Stimulated activated naive B cell treated with anti-CD40 and anti-IgM and Interleukin-4, amounts not matched to agents 10 μg/mL and 1 μg/mL and 100 μg/mL, for 72 hours (primary cell): Measurements from ENCODE around the gene PCDHA4.
"Not testable (repeated sequence)": the region's sequence is repeated elsewhere in the genome, so short reads cannot be mapped to it uniquely, and the experiment has no call there.

ENCODE experiments used
- ATAC-seq, 2 donors: fragments of 150-1000 bp; cut with Tn5 transposase; replicated peaks; 2 replicates each; pipeline ENCODE4 v1.10.0; 2021; ENCODE audit warnings: moderate library complexity in 1 of 2
- DNase-seq: peaks from one replicate; pipeline ENCODE4 v3.0.0; 2021
- H3K27ac Mint-ChIP-seq: one replicate; pipeline ENCODE4 v1.8.0; 2022; ENCODE audit warnings: mild to moderate bottlenecking, mixed read lengths
- H3K27me3 Mint-ChIP-seq, 2 donors: one replicate each; pipeline ENCODE4 v1.8.0; 2022; ENCODE audit warnings: mixed read lengths in 2 of 2
- H3K36me3 Mint-ChIP-seq, 2 donors: one replicate each; pipeline ENCODE4 v1.8.0; 2022; ENCODE audit warnings: mixed read lengths in 2 of 2, mild to moderate bottlenecking in 1 of 2
- H3K4me1 Mint-ChIP-seq, 2 donors: one replicate each; pipeline ENCODE4 v1.8.0; 2022; ENCODE audit warnings: mixed read lengths in 2 of 2, mild to moderate bottlenecking in 1 of 2
- H3K4me3 Mint-ChIP-seq, 2 donors: one replicate each; pipeline ENCODE4 v1.8.0; 2022; ENCODE audit warnings: mild to moderate bottlenecking in 2 of 2, mixed read lengths in 2 of 2, moderate library complexity in 1 of 2
- H3K9me3 Mint-ChIP-seq, 2 donors: one replicate each; pipeline ENCODE4 v1.8.0; 2022; ENCODE audit warnings: mixed read lengths in 2 of 2, mild to moderate bottlenecking in 1 of 2

PCDHA4 gene

GRCh38 chr5:140806834-140807775, at the start of gene PCDHA4:
Gene PCDHA4 (plus strand): TSS chr5:140807068.
- Mint-ChIP-seq H3K27me3 (peaks cover 18 to 36% of the 10 kb centered on the region in 2 donors), H3K4me3 (peak within 1 kb of the TSS in 1 of 2 donors; percentile 10), H3K4me1 (no peaks in the 10 kb centered on the region), H3K27ac (no peak within 1 kb of the TSS), H3K36me3 (peaks cover 2 to 3% of the 10 kb centered on the region in 2 donors), H3K9me3 (peaks cover 15 to 21% of the 10 kb centered on the region in 2 donors)
- ATAC-seq (no peak), DNase-seq (no peak)

GRCh38 chr5:140764177-140764973, 42.5 kb upstream of the PCDHA4 start:
- ATAC-seq (no peak), DNase-seq (no peak)
- Mint-ChIP-seq H3K4me1 (no peaks in the 10 kb centered on the region), H3K27ac (no peak overlapping the region), H3K9me3 (peaks cover 33 to 37% of the 10 kb centered on the region in 2 donors), H3K36me3 (peaks cover 5 to 10% of the 10 kb centered on the region in 2 donors), H3K4me3 (no peak overlapping the region), H3K27me3 (no peaks in the 10 kb centered on the region)

- DNase-seq (no peak), ATAC-seq (no peak)
- Mint-ChIP-seq H3K36me3 (peaks cover 9 to 18% of the 10 kb centered on the region in 2 donors), H3K4me1 (no peaks in the 10 kb centered on the region), H3K9me3 (peaks cover 34 to 44% of the 10 kb centered on the region in 2 donors), H3K27me3 (no peaks in the 10 kb centered on the region), H3K4me3 (no peak overlapping the region), H3K27ac (no peak overlapping the region)
These were observed 39.4 kb upstream of the PCDHA4 start for GRCh38 chr5:140767444-140767843.

GRCh38 chr5:140780512-140780911, 26.4 kb upstream of the PCDHA4 start:
- H3K9me3 Mint-ChIP-seq = peaks cover 38 to 46% of the 10 kb centered on the region in 2 donors
- no peaks in the 10 kb centered on the region for H3K4me1 Mint-ChIP-seq
- H3K27me3 Mint-ChIP-seq = peaks cover 0 to 6% of the 10 kb centered on the region in 2 donors
- no peak overlapping the region for H3K27ac Mint-ChIP-seq
- H3K4me3 Mint-ChIP-seq = no peak overlapping the region
- peaks cover 0 to 17% of the 10 kb centered on the region in 2 donors for H3K36me3 Mint-ChIP-seq
- no peak for ATAC-seq
- no peak for DNase-seq

GRCh38 chr5:140785905-140786686, 20.8 kb upstream of the PCDHA4 start, which contains the start of gene PCDHA1:
Gene PCDHA1 (plus strand): TSS chr5:140786140.
- H3K36me3 Mint-ChIP-seq = peaks cover 0 to 11% of the 10 kb centered on the region in 2 donors
- H3K9me3 Mint-ChIP-seq = peaks cover 19 to 22% of the 10 kb centered on the region in 2 donors
- no peak within 1 kb of the TSS for H3K4me3 Mint-ChIP-seq
- H3K4me1 Mint-ChIP-seq = no peaks in the 10 kb centered on the region
- ATAC-seq (no peak), DNase-seq (no peak)
- no peak within 1 kb of the TSS for H3K27ac Mint-ChIP-seq
- H3K27me3 Mint-ChIP-seq = peaks cover 18 to 20% of the 10 kb centered on the region in 2 donors

GRCh38 chr5:140787422-140787821, 19.4 kb upstream of the PCDHA4 start:
- ATAC-seq = not testable (repeated sequence)

GRCh38 chr5:140787849-140788504, 18.9 kb upstream of the PCDHA4 start:
- Mint-ChIP-seq H3K9me3 (peaks cover 14 to 18% of the 10 kb centered on the region in 2 donors), H3K27me3 (peaks cover 27 to 37% of the 10 kb centered on the region in 2 donors)
- H3K4me1 Mint-ChIP-seq, H3K36me3 Mint-ChIP-seq, ATAC-seq, H3K27ac Mint-ChIP-seq, H3K4me3 Mint-ChIP-seq, DNase-seq: not testable (repeated sequence)

More at GRCh38 chr5:140787422-140787821, 19.4 kb upstream of the PCDHA4 start:
- not testable (repeated sequence) for H3K4me1 Mint-ChIP-seq, DNase-seq, H3K36me3 Mint-ChIP-seq, H3K27ac Mint-ChIP-seq, H3K4me3 Mint-ChIP-seq
- H3K9me3 Mint-ChIP-seq = peaks cover 12 to 18% of the 10 kb centered on the region in 2 donors
- H3K27me3 Mint-ChIP-seq = peaks cover 24 to 31% of the 10 kb centered on the region in 2 donors

GRCh38 chr5:140791089-140791488, 15.8 kb upstream of the PCDHA4 start:
- no peak overlapping the region for H3K4me3 Mint-ChIP-seq
- no peak for ATAC-seq
- H3K27ac Mint-ChIP-seq = no peak overlapping the region
- H3K9me3 Mint-ChIP-seq = peaks cover 8 to 22% of the 10 kb centered on the region in 2 donors
- DNase-seq = no peak
- no peaks in the 10 kb centered on the region for H3K4me1 Mint-ChIP-seq
- peaks cover 4 to 5% of the 10 kb centered on the region in 2 donors for H3K36me3 Mint-ChIP-seq
- peaks cover 26 to 48% of the 10 kb centered on the region in 2 donors for H3K27me3 Mint-ChIP-seq

- H3K27ac Mint-ChIP-seq = no peak within 1 kb of the TSS
- peaks cover 5 to 17% of the 10 kb centered on the region in 2 donors for H3K9me3 Mint-ChIP-seq
- ATAC-seq = no peak
- H3K36me3 Mint-ChIP-seq = peaks cover 3 to 6% of the 10 kb centered on the region in 2 donors
- H3K4me1 Mint-ChIP-seq = no peaks in the 10 kb centered on the region
- no peak for DNase-seq
- H3K27me3 Mint-ChIP-seq = peaks cover 22 to 36% of the 10 kb centered on the region in 2 donors
- H3K4me3 Mint-ChIP-seq = no peak within 1 kb of the TSS
These were observed 12.1 kb upstream of the PCDHA4 start, which contains the start of gene PCDHA2 for GRCh38 chr5:140794595-140795258. Gene PCDHA2 (plus strand): TSS chr5:140794852.

GRCh38 chr5:140795259-140795641, 11.6 kb upstream of the PCDHA4 start:
- Mint-ChIP-seq H3K4me3 (no peak overlapping the region), H3K4me1 (no peaks in the 10 kb centered on the region), H3K27me3 (peaks cover 25 to 34% of the 10 kb centered on the region in 2 donors), H3K27ac (no peak overlapping the region), H3K36me3 (peaks cover 3 to 6% of the 10 kb centered on the region in 2 donors), H3K9me3 (peaks cover 4 to 16% of the 10 kb centered on the region in 2 donors)
- DNase-seq = no peak
- no peak for ATAC-seq

GRCh38 chr5:140796072-140796717, 10.7 kb upstream of the PCDHA4 start:
- H3K4me1 Mint-ChIP-seq, H3K36me3 Mint-ChIP-seq, H3K27ac Mint-ChIP-seq, DNase-seq, ATAC-seq, H3K4me3 Mint-ChIP-seq: not testable (repeated sequence)
- H3K27me3 Mint-ChIP-seq = peaks cover 21 to 31% of the 10 kb centered on the region in 2 donors
- H3K9me3 Mint-ChIP-seq = peaks cover 4 to 16% of the 10 kb centered on the region in 2 donors

GRCh38 chr5:140796718-140797095, 10.2 kb upstream of the PCDHA4 start:
- no peak overlapping the region for H3K4me3 Mint-ChIP-seq
- peaks cover 4 to 16% of the 10 kb centered on the region in 2 donors for H3K9me3 Mint-ChIP-seq
- H3K4me1 Mint-ChIP-seq = no peaks in the 10 kb centered on the region
- no peak overlapping the region for H3K27ac Mint-ChIP-seq
- peaks cover 21 to 27% of the 10 kb centered on the region in 2 donors for H3K27me3 Mint-ChIP-seq
- ATAC-seq (no peak), DNase-seq (no peak)
- H3K36me3 Mint-ChIP-seq = peaks cover 3 to 6% of the 10 kb centered on the region in 2 donors
